Stimulated activated CD8-positive, alpha-beta memory T cell treated with anti-CD3 and anti-CD28 coated beads, Interleukin-4, amount 100 ng/mL, for 24 hours (primary cell): ENCODE data around the gene TMC5.

Source experiments
- DNase-seq: peaks from one replicate; pipeline ENCODE4 v3.0.0-alpha.2; 2020; ENCODE audit warnings: low read depth

TMC5 gene

DNA sequence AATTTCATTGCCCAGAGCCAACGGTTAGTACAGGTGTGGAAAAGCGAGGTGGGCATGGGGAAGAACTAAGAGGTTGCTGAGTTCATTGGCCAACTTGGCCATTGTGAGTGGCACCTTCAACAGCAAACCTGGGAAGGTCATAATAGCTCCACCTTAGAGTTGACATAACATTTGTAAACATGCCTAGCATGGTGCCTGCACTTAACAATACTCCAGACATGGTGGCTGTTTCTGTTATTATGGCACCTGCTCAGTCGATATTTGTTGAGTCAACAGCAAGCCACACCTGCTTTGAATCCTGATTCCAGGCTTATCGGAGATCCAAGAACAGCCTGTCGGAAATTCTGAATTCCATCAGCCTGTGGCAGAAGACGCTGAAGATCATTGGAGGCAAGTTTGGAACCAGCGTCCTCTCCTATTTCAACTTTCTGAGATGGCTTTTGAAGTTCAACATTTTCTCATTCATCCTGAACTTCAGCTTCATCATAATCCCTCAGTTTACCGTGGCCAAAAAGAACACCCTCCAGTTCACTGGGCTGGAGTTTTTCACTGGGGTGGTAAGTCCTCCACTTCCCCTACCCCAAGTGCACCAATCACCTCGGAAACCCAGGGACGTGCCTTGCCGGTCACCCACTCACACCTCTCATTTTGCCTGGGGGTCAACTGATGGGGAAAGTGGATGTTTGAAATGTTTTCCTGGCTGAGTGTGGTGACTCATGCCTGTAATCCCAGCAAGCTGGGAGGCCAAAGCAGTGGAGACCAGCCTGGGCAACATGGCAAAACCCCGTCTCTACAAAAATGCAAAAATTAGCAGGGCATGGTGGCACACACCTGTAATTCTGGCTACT, 46.0 kb downstream of the TMC5 start:
- DNase-seq, result no peak

DNA sequence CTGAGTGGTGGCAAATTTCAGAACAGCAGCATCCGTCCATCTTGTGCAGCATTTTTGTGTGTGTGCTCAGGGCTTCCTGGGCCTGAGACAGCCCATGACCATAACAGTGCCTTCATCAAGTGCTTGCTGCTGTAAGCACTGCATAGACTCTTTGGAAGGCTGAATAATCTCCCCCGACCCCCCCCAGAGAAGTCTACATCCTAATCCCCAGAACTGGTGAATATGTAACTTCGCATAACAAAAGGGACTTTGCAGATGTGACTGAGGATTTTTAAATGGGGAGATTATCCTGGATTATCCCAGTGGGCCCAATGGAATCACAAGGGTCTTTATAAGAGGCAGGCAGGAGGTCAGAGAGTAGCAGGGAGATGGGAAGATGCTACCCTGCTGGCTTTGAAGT, 50.6 kb downstream of the TMC5 start:
- DNase-seq, result no peak

DNA sequence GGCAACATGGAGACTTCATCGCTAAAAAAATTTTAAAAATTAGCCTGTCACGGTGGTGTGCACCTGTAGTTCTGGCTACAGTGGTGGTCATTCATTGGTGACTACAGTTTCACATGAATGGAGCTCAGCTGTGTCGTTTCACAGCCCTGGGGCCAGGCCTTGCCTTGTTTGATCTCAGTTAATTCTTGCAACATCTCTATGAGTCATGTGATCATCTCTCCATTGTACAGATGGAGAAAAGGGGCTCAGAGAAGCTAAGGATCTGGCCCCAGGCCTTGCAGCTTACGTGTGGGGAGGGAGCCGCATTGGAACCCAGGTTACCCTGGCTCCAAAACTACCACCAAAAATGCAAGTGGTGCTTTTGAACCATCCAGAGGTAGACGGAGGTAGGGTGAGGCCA, 54.8 kb downstream of the TMC5 start:
- no peak for DNase-seq

- no peak for DNase-seq
These were observed 56.9 kb downstream of the TMC5 start for GRCh38 chr16:19474617-19475016.

DNA sequence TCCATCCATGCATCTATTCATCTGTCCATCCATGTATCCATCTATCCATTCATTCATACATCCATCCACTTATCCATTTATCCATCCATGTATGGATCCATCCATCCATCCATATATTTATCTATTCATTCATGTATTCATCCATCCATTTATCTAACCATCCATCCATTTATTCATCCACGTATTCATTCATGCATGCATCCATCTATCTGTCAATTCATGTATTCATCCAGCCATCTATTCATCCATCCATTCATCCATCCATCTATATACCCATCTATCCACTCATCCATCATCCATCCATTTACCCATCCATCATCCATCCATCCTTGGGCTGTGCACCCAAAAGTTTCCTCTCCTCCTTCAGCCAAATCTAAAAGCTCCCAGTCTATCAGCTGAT, 60.8 kb downstream of the TMC5 start:
- DNase-seq, result no peak

- DNase-seq, result no peak
These were observed 61.6 kb downstream of the TMC5 start for GRCh38 chr16:19479302-19479721.

DNA sequence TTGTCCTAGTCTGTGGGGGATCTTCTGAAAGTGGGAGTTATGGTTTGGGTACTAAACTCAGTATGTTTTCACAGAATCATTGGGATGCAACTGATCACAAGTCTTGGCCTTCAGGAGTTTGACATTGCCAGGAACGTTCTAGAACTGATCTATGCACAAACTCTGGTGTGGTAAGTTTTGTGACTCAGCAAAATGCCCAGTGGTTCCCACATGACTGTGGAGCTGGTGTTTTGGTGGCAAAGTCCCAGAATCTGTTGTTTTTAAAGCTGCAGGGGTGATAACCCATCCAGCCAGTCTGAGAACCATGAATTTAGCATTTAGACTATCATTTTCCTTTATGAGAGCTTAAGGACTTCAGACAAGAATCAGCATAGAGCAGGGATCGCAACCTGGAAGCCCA, 63.6 kb downstream of the TMC5 start:
- no peak for DNase-seq

DNA sequence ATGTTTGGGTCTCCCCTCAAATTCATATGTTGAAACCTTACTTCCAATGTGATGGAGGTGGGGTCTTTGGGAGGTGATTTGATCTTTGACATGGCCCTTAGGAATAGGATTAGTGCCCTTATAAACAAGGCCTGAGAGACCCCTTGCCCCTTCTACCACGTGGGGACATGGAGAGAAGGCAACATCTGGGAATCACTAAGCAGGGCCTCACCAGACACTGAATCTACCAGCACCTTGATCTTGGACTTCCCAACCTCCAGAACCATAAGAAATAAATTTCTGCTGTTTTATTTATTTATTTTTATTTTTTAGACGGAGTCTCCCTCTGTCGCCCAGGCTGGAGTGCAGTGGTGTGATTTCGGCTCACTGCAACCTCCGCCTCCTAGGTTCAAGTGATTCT, 64.1 kb downstream of the TMC5 start:
- DNase-seq, result no peak

GRCh38 chr16:19482291-19482690, 64.6 kb downstream of the TMC5 start:
- no peak for DNase-seq

- DNase-seq, result no peak
These were observed 66.4 kb downstream of the TMC5 start for GRCh38 chr16:19484096-19484495.

DNA sequence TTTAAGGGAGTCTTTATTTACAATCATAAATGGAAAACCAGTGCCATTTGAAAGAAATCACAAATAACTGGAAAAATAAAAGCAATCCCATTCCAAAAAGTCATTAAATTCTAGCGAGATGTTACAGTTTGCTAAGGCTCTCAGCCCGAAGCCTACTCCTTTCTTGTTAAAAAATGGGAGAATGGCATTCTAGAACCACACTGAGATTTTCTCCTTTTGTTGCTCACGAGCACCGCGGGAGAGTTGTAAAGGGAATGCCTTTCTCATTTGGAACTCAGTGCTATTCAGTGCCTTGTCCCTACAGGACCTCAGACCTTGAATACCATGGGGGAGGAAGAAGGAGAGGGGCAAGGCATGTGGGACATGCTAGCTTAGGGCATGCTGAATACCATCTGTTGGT, 67.9 kb downstream of the TMC5 start:
- DNase-seq, result no peak

GRCh38 chr16:19486051-19486450, 68.4 kb downstream of the TMC5 start:
- DNase-seq, result no peak

GRCh38 chr16:19486750-19487325, 69.2 kb downstream of the TMC5 start:
- DNase-seq, result no peak

GRCh38 chr16:19488213-19488640, 70.5 kb downstream of the TMC5 start:
- DNase-seq, result no peak

DNA sequence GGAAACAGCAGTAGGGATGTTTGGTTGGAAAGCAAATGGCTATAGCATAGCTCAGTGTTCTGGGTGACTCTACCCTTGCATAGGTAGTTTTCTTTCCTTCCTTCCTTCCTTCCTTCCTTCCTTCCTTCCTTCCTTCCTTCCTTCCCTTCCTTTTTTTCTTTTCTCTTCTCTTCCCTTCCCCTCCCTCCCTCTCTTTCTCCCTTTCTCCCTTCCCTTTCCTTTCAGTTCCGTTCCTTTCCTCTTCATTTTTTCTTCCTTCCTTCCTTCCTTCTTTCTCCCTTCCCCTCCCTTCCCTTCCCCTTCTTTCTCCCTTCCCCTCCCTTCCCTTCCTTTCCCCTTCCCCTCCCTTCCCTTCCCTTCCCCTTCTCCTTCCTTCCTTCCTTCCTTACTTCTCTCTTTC, 72.9 kb downstream of the TMC5 start:
- DNase-seq, result no peak

DNA sequence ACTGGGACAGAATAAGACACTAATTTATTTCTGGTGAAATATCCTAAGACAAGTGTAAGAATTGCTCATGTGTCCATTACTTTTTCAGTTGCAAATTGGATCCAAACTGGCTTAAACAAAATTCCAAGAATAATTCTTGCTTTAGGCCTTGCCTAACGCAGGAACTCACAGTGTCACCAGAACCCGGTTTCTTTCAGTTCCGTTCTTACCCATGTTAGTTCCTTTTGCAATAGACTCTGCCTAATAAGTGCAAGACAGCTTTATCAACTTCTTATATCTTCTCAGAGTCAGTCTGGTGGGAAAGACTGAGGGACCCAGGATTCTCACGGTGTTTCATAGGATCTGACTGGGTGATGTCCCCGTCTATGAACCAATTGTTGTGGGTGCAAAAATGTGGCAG, 79.5 kb downstream of the TMC5 start:
- DNase-seq, result no peak

- DNase-seq, result no peak
These were observed 81.3 kb downstream of the TMC5 start for GRCh38 chr16:19499006-19499405.

DNA sequence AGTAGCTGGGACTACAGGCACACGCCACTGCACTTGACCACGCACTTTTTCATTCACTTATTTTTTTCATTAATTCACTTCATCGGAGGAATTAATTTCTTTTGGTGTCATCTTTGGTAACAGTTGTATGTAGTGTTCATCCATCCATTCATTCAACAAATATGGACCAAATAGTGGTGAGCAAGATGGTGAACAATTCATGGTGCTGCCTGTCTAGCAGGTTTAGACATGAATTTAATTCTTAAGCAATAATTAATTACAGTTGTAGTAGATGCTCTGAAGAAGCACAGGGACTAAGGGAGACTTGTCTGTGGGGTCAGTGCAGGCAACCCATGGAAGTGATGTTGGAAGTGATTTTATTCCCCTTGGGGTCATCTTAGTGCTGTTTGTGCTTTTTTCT, 81.8 kb downstream of the TMC5 start:
- DNase-seq, result no peak

GRCh38 chr16:19502395-19503131, 84.9 kb downstream of the TMC5 start:
- DNase-seq, result peak; percentile 44

GRCh38 chr16:19503461-19504075, 85.9 kb downstream of the TMC5 start:
- no peak for DNase-seq

DNA sequence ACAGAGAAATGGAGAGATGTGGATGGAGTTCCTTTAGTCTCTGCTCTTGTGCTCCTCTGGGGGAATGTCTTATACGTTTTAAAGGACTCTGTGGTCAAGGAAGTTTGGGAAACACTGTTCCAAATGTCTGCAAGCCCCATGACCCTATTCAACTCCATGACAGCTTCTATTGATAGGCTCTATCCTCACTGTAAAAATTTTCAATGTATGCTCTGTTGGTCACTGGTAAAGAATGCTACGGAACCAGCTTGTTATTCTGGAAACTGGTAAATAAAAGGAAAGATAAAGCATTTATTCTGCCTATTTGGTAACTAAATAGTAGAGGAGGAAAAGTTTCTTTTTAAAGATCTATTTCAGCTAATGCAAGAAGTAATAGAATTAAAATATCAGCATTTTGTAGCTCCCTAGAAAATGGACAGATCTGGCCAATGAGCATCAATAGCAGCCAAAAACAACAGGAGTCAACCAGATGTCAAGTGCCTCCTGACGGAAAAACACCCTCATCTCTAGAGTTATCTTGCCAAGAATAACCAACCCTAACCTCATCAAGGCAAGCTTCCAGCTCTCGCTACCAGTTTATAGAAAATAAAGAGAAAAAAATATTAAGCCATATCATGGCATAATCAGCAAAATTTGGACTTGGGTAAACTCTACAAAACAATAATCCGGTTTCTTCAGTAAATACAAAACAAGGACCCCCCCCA, 88.1 kb downstream of the TMC5 start:
- no peak for DNase-seq

DNA sequence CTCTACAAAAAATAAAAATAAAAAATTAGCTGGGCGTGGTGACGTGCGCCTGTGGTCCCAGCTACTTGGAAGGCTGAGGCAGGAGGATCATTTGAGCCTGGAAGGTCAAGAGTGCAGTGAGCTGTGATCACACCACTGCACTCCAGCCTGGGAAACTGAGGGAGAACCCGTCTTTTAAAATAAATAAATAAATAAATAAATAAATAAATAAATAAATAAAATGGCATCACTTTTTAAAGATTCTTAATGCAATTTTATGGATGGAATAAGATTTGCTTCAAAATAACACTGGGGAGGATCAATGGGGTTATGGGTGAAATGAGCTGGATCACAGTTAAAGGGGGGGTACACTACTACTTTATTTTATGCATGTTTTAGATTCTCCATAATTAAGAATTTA, 89.3 kb downstream of the TMC5 start:
- no peak for DNase-seq
